ACC112 (cell line): ENCODE measurements around the gene CLCN6.

Experiments
- H2AFZ ChIP-seq: fragments of 200-600 bp; sonication (generic); one replicate; pipeline ENCODE4 v1.6.0; 2017; ENCODE audit warnings: antibody characterized with exemption, low read length; ENCODE audit not compliant: unreplicated experiment
- H3K27ac ChIP-seq: fragments of 200-600 bp; sonication (generic); 2 replicates; pipeline ENCODE4 v1.5.1; 2014; ENCODE audit warnings: low read depth, mild to moderate bottlenecking, antibody characterized with exemption, low read length, moderate library complexity
- H3K27me3 ChIP-seq: fragments of 200-600 bp; sonication (generic); 2 replicates; pipeline ENCODE4 v1.6.1; 2014; ENCODE audit warnings: mild to moderate bottlenecking, antibody characterized with exemption, low read length, moderate library complexity, mixed read lengths; ENCODE audit not compliant: insufficient read depth
- H3K36me3 ChIP-seq: fragments of 200-600 bp; sonication (generic); 2 replicates; pipeline ENCODE4 v1.6.1; 2016; ENCODE audit warnings: mild to moderate bottlenecking, antibody characterized with exemption, low read length, moderate library complexity, mixed read lengths; ENCODE audit not compliant: insufficient read depth
- H3K4me1 ChIP-seq: fragments of 200-600 bp; sonication (generic); one replicate; pipeline ENCODE4 v1.6.1; 2016; ENCODE audit warnings: low read length, mixed read lengths; ENCODE audit not compliant: insufficient read depth, unreplicated experiment, control insufficient read depth
- H3K4me3 ChIP-seq: fragments of 200-600 bp; sonication (generic); 2 replicates; pipeline ENCODE4 v1.5.1; 2014; ENCODE audit warnings: mild to moderate bottlenecking, low read depth, low read length
- H3K79me2 ChIP-seq: fragments of 200-600 bp; sonication (generic); one replicate; pipeline ENCODE4 v1.6.0; 2016; ENCODE audit warnings: low read length; ENCODE audit not compliant: control insufficient read depth, unreplicated experiment, insufficient read depth

Gene CLCN6

GRCh38 chr1:11858158-11858557 lies 52.2 kb downstream of the CLCN6 start:
- Histone ChIP-seq H3K27me3 (peaks cover 70% of the 10 kb centered on the region), H3K4me3 (no peak overlapping the region), H3K36me3 (no peaks in the 10 kb centered on the region), H3K4me1 (no peaks in the 10 kb centered on the region), H3K79me2 (no peaks in the 10 kb centered on the region), H2AFZ (no peak overlapping the region), H3K27ac (no peak overlapping the region)

- no peak within 1 kb of the TSS for H2AFZ ChIP-seq
- no peak within 1 kb of the TSS for H3K4me3 ChIP-seq
- no peaks in the 10 kb centered on the region for H3K4me1 ChIP-seq
- H3K79me2 ChIP-seq = no peaks in the 10 kb centered on the region
- peaks cover 70% of the 10 kb centered on the region for H3K27me3 ChIP-seq
- H3K27ac ChIP-seq = no peak within 1 kb of the TSS
- H3K36me3 ChIP-seq = no peaks in the 10 kb centered on the region
Observed at GRCh38 chr1:11858613-11858967, 52.6 kb downstream of the CLCN6 start, which contains the start of gene NPPB. TSS of gene NPPB (minus strand) at chr1:11858945. CDS start at chr1:11858833, 112 bp downstream.

DNA sequence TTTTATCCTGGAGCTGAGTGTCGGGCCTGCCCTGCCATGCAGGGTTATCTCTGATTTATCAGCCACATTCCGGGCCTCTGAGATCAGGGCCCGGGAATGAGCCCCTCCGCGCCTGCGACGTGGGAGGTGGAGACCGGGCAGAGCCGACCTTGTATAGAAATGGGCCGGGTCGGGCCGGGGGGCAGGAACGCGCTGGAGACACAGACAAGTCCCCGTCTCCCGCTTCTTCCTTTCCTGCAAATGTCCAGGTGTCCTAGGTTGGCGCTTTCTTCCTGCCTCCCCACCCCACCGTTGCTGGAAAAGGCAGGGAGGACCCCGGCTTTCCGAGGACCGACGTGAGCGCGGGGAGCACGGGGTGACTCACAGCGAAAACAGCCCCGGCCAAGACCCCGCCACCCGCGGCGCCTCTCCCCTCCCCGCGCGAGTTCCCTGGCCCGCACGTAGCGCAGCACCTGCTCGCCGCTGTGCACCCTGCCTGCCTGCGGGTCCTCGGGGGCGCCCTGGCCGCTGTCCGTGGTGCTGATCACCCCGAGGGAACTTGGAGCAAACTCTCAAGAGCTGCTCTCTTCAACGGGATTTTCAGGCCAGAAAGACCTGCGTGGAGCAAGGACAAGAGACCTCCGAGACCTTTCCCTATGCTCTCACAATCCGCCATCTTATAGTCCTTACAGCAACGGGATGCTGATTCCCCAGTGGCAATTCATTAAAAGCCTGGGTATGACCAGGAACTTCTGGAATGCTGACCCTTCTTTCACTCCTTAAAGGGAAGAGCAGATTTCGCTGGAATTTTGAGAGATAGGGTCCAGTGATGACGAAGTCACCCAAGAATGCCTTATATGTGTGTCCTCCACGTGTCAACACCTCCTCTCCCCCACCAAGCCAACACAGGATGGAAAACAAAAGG lies 53.2 kb downstream of the CLCN6 start:
- no peaks in the 10 kb centered on the region for H3K4me1 ChIP-seq
- H2AFZ ChIP-seq = no peak overlapping the region
- H3K27ac ChIP-seq = no peak overlapping the region
- H3K4me3 ChIP-seq = no peak overlapping the region
- peaks cover 75% of the 10 kb centered on the region for H3K27me3 ChIP-seq
- no peaks in the 10 kb centered on the region for H3K79me2 ChIP-seq
- no peaks in the 10 kb centered on the region for H3K36me3 ChIP-seq

DNA sequence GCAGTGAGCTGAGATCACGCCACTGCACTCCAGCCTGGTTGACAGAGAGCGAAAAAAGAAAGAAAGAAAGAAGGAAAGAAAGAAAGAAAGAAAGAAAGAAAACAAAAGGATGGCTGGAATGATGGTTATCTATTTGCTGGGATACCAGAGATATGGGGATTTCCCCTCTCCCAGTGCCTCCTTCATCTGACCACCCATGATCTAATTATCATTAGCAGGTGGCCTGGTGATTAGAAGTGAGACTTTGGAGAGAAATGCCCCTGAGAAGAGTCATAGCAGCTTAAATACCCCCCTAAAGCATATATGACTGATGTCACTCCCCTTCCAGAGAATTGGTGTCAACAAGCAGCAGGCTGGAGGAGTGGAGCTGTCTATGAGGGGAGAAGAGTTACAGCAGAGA lies 54.1 kb downstream of the CLCN6 start:
- Histone ChIP-seq H3K36me3 (no peaks in the 10 kb centered on the region), H3K4me1 (no peaks in the 10 kb centered on the region), H3K27me3 (peaks cover 77% of the 10 kb centered on the region), H2AFZ (no peak overlapping the region), H3K4me3 (no peak overlapping the region), H3K27ac (no peak overlapping the region), H3K79me2 (no peaks in the 10 kb centered on the region)

DNA sequence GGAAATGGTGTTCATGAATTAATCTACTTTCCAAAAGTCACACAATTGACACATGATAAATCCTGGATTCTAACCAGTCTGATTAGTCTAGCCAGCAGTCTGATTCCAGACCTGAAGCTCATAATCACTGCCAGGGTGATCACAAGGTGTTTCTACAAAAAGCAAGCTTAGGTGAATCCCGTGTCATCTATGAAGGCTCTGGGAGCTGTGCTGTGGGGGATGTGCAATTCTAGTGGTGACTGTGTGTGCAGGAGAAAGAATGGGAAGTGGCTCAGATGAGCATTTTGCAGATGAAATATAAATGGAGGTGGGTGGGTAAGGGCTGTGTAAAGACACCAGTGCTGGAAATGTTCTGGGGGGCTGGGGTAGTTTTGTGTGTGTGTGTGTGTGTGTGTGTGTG lies 54.6 kb downstream of the CLCN6 start:
- H3K27ac ChIP-seq = no peak overlapping the region

DNA sequence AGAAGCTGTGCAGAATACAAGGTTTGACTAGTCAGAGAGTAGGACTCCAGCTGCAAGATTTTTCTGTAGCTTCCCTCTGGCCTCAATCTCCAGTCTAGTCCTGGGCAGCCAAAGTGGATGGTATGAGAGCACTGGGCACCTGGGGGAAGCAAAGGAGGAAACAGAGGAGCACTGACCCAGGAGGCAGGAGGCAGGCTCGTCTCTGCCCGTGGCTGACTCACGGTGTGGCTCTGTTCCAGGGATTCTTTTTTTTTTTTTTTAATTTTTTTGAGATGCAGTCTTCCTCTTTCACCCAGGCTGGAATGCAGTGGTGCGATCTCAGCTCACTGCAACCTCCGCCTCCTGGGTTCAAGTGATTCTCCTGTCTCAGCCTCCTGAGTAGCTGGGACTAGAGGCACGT lies 56.9 kb downstream of the CLCN6 start:
- H3K4me3 ChIP-seq = no peak overlapping the region
- H2AFZ ChIP-seq = no peak overlapping the region
- H3K36me3 ChIP-seq = no peaks in the 10 kb centered on the region
- H3K27ac ChIP-seq = no peak overlapping the region
- H3K27me3 ChIP-seq = peaks cover 75% of the 10 kb centered on the region
- H3K4me1 ChIP-seq = no peaks in the 10 kb centered on the region
- no peaks in the 10 kb centered on the region for H3K79me2 ChIP-seq

More for the DNA sequence above, 54.6 kb downstream of the CLCN6 start:
- H3K27me3 ChIP-seq = peaks cover 81% of the 10 kb centered on the region
- no peak overlapping the region for H3K4me3 ChIP-seq
- H3K4me1 ChIP-seq = no peaks in the 10 kb centered on the region
- no peaks in the 10 kb centered on the region for H3K36me3 ChIP-seq
- H2AFZ ChIP-seq = no peak overlapping the region
- H3K79me2 ChIP-seq = no peaks in the 10 kb centered on the region

- no peaks in the 10 kb centered on the region for H3K4me1 ChIP-seq
- no peak overlapping the region for H3K27ac ChIP-seq
- H3K4me3 ChIP-seq = no peak overlapping the region
- H3K79me2 ChIP-seq = no peaks in the 10 kb centered on the region
- no peak overlapping the region for H2AFZ ChIP-seq
- H3K27me3 ChIP-seq = peaks cover 66% of the 10 kb centered on the region
- H3K36me3 ChIP-seq = no peaks in the 10 kb centered on the region
Observed at GRCh38 chr1:11868331-11868980, 62.5 kb downstream of the CLCN6 start.

DNA sequence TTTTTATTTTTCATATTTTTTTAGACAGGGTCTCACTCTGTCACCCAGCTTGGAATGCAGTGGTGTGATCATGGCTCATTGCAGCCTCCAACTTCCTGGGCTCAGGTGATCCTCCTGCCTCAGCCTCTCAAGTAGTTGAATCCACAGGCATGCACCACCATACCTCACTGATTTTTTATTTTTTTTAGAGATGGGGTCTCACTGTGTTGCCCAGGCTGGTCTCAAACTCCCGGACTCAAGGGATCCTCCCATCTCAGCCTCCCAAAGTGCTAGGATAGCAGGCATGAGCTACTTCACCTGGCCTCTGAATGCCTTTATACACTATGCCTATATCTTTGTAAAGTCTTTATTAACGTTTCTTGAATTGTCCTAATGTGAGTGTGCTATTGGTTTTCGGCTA lies 63.1 kb downstream of the CLCN6 start:
- H3K27me3 ChIP-seq = peaks cover 67% of the 10 kb centered on the region
- no peaks in the 10 kb centered on the region for H3K79me2 ChIP-seq
- no peaks in the 10 kb centered on the region for H3K4me1 ChIP-seq
- H3K36me3 ChIP-seq = no peaks in the 10 kb centered on the region
- no peak overlapping the region for H2AFZ ChIP-seq
- H3K4me3 ChIP-seq = no peak overlapping the region
- no peak overlapping the region for H3K27ac ChIP-seq

GRCh38 chr1:11869650-11870207 lies 63.7 kb downstream of the CLCN6 start:
- Histone ChIP-seq H3K4me1 (no peaks in the 10 kb centered on the region), H2AFZ (no peak overlapping the region), H3K27me3 (peaks cover 69% of the 10 kb centered on the region)

GRCh38 chr1:11872545-11872944 lies 66.6 kb downstream of the CLCN6 start:
- Histone ChIP-seq H3K27me3 (peaks cover 64% of the 10 kb centered on the region), H3K27ac (no peak overlapping the region), H2AFZ (no peak overlapping the region), H3K79me2 (no peaks in the 10 kb centered on the region), H3K36me3 (no peaks in the 10 kb centered on the region), H3K4me3 (no peak overlapping the region), H3K4me1 (no peaks in the 10 kb centered on the region)

More at GRCh38 chr1:11869650-11870207, 63.7 kb downstream of the CLCN6 start:
- no peak overlapping the region for H3K27ac ChIP-seq
- H3K36me3 ChIP-seq = no peaks in the 10 kb centered on the region
- no peaks in the 10 kb centered on the region for H3K79me2 ChIP-seq
- no peak overlapping the region for H3K4me3 ChIP-seq
